ENCODE results near the gene ADRM1.

The ADRM1 gene

GRCh38 chr20:62299666-62300236, 3.0 kb upstream of the ADRM1 start:
- DNase-seq: no peak
- Histone ChIP-seq H3K4me3 (ENCODE audit: low read depth, low read length) (no peak overlapping the region), H3K9me3 (ENCODE audit: severe bottlenecking) (no peaks in the 10 kb centered on the region), H3K27ac (no peak overlapping the region), H3K27me3 (ENCODE audit: insufficient read depth, low read depth, severe bottlenecking) (no peaks in the 10 kb centered on the region), H3K36me3 (peaks cover 19% of the 10 kb centered on the region)
- TF ChIP-seq CTCF (IDR thresholded peaks at IDR 0.05; ENCODE audit: low read depth, low read length): no peak

- Histone ChIP-seq H3K36me3 (peaks cover 25% of the 10 kb centered on the region), H3K9me3 (ENCODE audit: severe bottlenecking) (no peaks in the 10 kb centered on the region), H3K4me3 (ENCODE audit: low read depth, low read length) (no peak overlapping the region), H3K27me3 (ENCODE audit: insufficient read depth, low read depth, severe bottlenecking) (no peaks in the 10 kb centered on the region), H3K27ac (no peak overlapping the region)
- no peak for DNase-seq
- TF ChIP-seq CTCF (IDR thresholded peaks at IDR 0.05; ENCODE audit: low read depth, low read length): no peak
Measured at GRCh38 chr20:62300319-62300718, 2.5 kb upstream of the ADRM1 start.

GRCh38 chr20:62301111-62301668, 1.6 kb upstream of the ADRM1 start:
- Histone ChIP-seq H3K36me3 (peaks cover 26% of the 10 kb centered on the region), H3K4me3 (ENCODE audit: low read depth, low read length) (no peak overlapping the region), H3K27me3 (ENCODE audit: insufficient read depth, low read depth, severe bottlenecking) (no peaks in the 10 kb centered on the region), H3K27ac (peak overlapping the region; percentile 92), H3K9me3 (ENCODE audit: severe bottlenecking) (no peaks in the 10 kb centered on the region)
- DNase-seq: no peak
- no peak for TF ChIP-seq CTCF (IDR thresholded peaks at IDR 0.05; ENCODE audit: low read depth, low read length)

- Histone ChIP-seq H3K9me3 (ENCODE audit: severe bottlenecking) (no peaks in the 10 kb centered on the region), H3K27ac (peak overlapping the region; percentile 92), H3K36me3 (peaks cover 32% of the 10 kb centered on the region), H3K4me3 (ENCODE audit: low read depth, low read length) (peak overlapping the region; percentile 69), H3K27me3 (ENCODE audit: insufficient read depth, low read depth, severe bottlenecking) (no peaks in the 10 kb centered on the region)
- DNase-seq: peak; percentile 94
- TF ChIP-seq CTCF (IDR thresholded peaks at IDR 0.05; ENCODE audit: low read depth, low read length): peak; percentile 87
Measured at GRCh38 chr20:62301773-62302340, 940 bp upstream of the ADRM1 start.

GRCh38 chr20:62303062-62303339, 204 bp downstream of the ADRM1 start:
- TF ChIP-seq CTCF (IDR thresholded peaks at IDR 0.05; ENCODE audit: low read depth, low read length): no peak
- H3K36me3 ChIP-seq: peaks cover 43% of the 10 kb centered on the region
- peak overlapping the region; percentile 84 for H3K27ac ChIP-seq

More at GRCh38 chr20:62303062-62303339, 204 bp downstream of the ADRM1 start:
- H3K27me3 ChIP-seq (ENCODE audit: insufficient read depth, low read depth, severe bottlenecking): no peaks in the 10 kb centered on the region
- peak overlapping the region; percentile 71 for H3K4me3 ChIP-seq (ENCODE audit: low read depth, low read length)
- DNase-seq: no peak
- no peaks in the 10 kb centered on the region for H3K9me3 ChIP-seq (ENCODE audit: severe bottlenecking)

Measured in WERI-Rb-1 (cell line).